GM18909 (cell line): ENCODE results near the gene CYP4F11.
"Not testable (repeated sequence)": the region's sequence is repeated elsewhere in the genome, so short reads cannot be mapped to it uniquely, and the experiment has no call there.

ENCODE experiments used
- ATAC-seq: cut with Tn5 transposase; IDR thresholded peaks from one replicate; pipeline ENCODE4 v1.9.1; 2021; ENCODE audit warnings: mild to moderate bottlenecking; ENCODE audit not compliant: unreplicated experiment, poor library complexity

Gene CYP4F11

DNA sequence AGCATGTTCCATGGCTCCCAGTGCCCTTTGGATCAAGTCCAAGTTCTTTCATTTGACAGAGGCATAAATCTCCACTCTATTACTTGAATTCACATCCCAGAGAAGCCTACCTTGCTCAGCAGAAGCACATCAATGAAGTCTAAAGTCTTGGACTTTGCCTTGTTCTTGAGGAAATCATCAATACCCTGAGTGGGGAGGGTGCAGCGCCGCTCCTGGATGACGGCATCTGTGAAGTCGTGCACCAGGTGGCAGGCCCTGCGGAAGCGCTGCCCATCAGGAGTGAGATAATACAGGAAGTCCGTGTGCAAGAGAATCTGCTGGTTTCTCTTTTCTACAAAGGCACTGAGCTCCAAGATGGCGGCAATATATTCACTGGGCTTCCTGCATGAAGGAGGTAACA, 10.6 kb downstream of the CYP4F11 start:
- no peak for ATAC-seq

DNA sequence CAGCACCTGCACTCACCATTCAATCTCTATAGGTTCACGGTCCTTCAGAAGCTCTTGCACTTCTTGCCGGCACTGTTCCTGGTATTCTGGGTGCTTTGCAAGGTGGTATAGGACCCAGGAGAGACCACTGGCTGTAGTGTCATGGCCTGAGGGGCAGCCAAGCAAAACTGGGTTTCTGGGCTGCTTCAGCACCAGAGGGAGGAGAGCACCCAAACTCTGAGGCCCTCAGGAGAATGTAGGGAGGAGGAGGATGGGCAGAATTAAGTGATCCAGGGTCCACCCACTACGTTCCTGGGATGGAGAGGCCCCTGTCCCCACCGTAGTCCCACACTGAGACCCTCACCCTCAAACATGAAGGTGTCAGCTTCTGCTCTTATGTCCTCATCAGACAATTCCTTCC, 12.3 kb downstream of the CYP4F11 start:
- no peak for ATAC-seq

DNA sequence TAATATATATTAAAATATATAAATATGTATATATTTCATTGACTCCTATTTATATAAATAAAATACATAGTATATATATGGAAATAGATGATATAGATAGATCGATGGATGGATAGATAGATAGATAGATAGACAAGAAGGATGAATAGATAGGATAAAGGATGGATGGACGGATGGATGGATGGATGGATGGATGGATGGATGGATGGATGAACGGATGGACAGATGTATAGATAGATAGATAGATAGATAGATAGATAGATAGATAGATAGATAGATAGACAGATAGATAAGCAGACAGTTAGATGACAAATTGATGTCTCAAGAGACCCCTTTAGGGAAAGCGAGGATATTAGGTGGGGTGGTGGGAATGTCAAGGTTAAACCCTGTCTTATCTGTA, 15.1 kb downstream of the CYP4F11 start:
- ATAC-seq = no peak

DNA sequence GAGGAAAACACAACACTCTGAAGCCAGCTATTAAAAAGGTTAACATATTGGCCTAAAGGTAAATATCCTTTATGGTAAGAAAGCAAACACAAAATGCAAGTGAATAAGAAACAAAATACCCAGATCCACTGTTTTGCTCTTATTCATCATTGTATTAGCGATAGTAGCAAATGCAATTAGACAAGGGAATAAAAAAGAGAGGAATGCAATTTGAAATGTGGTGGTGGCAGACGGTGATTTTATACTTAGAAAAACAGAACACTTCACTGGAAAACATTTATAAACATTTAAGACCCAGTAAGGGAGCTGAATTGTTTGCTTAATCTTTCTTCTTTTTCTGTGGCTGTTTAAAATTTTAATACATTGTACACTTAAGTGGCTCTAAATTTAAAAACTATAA, 19.2 kb downstream of the CYP4F11 start:
- ATAC-seq = no peak

DNA sequence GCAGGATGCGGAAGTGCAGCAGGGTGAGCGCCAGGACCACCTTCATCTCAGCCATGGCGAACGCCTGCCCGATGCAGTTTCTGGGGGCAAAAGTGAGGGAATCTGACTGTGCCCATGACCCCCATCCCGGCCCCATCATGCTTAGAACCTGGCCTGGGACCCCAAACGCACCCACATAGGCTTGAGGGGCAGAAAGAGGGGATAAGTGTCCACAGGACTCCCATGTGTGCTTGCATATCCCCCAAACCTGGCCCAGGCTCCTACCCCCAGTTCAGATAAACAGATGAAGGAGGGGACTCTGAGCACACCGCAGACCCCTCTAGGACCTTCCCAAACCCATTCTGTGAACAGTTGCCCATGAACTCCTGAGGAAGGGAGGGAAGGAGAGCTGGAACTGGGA, 20.5 kb downstream of the CYP4F11 start:
- ATAC-seq = no peak

DNA sequence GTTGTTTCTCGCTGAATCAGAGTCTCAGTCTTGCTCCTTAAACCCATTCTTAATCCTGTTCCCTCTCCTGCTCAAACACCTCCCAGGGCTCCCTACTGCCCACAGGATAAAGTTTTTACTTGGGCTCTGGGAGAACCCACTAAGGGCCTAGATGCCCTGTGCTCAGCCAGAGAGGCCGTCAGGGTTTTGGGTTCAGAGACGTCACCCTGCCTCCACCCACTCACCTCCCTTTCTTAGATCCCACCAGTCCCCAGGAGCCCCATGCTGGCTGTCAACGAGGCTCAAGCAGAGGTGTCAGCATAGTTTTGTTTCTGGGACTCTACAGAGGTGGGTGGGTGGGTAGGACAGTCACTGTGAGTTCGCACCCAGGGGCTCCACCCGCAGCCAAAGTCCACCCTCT, 20.9 kb downstream of the CYP4F11 start:
- ATAC-seq = no peak

DNA sequence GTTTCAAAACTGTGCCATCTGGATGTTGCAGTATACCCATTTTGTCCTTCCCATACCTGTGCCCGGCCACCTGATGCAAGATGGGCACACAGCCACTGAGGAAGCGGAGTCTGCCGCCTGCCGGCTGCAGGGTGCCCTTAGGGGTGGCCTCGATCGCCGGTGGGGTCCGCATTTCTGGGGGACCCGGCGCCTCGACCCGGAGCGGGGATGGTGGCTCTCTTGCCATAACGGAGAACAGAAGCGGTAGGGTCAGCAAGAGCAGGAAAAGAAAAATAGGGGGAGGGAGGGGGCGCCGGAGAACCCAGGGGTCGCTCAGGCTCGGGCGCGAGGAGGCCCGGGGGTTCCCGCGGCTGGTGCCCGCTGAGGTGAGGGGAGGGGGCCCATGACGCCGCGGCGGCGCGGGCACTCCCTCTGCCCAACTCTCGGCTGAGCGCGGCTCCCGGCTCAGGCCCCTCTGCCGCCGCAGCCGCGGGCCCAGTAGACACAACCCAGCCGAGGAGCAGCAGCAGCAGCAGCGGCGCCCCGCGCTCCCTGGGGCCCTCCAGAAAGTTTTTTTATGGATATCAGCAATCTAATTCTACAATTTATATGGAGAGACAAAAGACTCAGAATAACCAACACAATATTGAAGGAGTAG, 22.6 kb downstream of the CYP4F11 start:
- ATAC-seq = no peak

DNA sequence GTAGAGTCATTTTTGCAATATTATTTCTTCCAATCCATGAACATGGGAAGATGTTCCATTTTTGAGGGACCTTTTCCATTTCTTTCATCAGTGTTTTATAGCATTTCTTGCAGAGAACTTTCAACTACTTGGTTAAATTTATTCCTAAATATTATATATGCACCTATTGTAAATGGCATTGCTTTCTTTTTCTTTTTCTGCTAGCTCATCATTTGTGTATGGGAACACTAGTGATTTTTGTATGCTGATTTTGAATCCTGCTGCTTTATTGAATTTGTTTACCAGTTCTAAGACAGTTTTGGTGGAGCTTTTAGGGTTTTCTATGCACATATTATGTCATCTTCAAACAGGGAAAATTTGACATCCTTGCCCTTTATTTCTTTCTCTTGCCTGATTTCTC, 29.3 kb downstream of the CYP4F11 start:
- no peak for ATAC-seq

DNA sequence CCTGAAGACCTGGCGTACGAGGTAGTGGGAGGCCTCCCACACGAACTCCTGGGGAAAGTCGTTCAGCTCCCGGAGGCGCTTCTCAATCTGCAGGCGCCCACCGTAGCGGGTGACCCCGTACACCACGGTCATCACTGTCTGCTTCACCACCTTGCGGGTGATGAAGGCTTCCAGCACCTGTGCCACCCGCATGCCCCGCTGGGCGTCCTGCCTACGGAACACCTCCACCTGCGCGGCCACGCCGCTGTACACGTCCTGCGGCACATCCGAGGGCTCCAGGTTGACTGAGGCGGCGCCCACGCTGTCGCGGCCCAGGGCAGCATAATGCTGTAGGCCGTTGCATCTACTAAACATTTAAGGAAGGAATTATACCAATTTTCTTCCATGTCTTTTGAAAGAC, 31.4 kb downstream of the CYP4F11 start:
- not testable (repeated sequence) for ATAC-seq

DNA sequence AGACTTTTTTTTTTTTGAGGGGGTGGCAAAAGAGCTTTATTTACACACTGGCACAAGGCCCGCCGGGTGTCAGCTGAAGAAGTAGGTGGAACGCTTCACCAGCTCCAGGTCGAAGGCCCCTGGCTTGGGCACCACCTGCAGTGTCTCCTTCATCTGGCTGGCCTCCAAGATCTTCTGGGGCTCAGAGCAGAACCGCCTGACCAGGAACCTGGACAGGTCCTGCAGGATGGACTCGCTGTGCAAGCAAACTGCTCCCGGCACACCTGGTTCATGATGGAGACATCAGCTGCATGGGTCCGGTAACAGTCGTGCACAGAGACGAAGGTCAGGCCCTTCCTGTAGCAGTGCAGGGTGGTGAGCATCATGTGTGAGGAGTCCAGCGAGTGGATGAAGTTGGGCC, 32.1 kb downstream of the CYP4F11 start:
- no peak for ATAC-seq

DNA sequence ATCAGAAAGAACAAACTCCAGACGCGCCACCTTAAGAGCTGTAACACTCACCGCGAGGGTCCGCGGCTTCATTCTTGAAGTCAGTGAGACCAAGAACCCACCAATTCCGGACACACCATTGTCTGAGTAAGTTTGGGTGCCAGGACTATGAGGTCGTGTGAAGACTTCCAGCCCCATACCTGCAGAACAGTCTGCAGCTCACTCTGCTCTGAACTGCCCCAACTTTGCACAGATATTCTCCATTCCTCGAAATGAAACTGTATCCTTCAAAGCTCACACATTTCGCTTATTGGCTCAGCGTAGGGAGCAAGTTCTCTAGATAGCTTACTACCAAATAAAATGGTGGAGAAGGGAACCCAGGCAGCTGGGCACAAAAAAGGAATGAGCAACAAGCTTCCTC, 33.8 kb downstream of the CYP4F11 start:
- ATAC-seq = no peak

DNA sequence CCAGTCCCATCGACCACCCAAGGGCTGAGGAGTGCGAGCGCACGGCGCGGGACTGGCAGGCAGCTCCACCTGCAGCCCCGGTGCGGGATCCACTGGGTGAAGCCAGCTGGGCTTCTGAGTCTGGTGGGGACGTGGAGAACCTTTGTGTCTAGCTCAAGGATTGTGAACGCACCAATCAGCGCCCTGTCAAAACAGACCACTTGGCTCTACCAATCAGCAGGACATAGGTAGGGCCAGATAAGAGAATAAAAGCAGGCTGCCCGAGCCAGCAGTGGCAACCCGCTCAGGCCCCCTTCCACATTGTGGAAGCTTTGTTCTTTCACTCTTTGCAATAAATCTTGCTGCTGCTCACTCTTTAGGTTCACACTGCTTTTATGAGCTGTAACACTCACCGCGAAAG, 34.3 kb downstream of the CYP4F11 start:
- not testable (repeated sequence) for ATAC-seq

DNA sequence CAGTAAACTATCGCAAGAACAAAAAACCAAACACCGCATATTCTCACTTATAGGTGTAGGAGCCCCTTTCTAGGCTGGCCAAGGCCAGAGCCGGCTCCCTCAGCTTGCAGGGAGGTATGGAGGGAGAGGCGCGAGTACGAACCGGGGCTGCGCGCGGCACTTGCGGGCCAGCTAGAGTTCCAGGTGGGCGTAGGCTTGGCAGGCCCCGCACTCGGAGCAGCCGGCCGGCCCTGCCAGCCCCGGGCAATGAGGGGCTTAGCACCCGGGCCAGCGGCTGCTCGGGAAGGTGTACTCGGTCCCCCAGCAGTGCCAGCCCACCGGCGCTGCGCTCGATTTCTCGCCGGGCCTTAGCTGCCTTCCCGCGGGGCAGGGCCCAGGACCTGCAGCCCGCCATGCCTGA, 34.8 kb downstream of the CYP4F11 start:
- ATAC-seq = not testable (repeated sequence)

DNA sequence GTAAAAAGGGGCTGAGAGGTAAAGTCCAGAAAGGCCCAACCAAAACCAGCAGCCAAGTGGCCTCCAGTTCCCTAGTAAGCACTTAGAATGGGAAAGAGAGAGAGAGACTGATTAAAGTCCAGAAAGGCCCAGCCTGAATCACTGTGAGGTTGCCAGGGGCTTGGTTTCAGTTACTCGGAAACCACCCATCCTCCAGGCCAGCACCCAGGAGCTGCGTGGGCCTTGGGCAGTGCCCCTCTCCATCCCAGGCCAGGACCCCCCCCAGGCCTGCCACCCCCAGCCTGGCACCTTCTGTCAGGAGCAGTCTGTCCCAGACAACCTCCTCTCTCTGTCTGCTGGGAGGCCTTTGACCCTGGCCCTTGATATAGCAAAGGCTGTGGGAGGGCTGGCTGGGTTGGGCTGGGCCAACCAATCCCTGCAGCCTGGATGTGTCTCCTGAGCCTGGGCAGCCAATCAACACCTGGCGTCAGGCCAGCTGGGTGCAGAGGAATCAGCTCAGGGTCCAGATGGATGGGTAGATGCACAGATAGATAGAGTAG, 36.5 kb downstream of the CYP4F11 start, which contains the start of gene CYP4F2:
CYP4F2 (minus strand) TSS at position 337 of the 539 bp plus-strand sequence. CDS start 463 bp downstream, outside the sequence.
- no peak for ATAC-seq

DNA sequence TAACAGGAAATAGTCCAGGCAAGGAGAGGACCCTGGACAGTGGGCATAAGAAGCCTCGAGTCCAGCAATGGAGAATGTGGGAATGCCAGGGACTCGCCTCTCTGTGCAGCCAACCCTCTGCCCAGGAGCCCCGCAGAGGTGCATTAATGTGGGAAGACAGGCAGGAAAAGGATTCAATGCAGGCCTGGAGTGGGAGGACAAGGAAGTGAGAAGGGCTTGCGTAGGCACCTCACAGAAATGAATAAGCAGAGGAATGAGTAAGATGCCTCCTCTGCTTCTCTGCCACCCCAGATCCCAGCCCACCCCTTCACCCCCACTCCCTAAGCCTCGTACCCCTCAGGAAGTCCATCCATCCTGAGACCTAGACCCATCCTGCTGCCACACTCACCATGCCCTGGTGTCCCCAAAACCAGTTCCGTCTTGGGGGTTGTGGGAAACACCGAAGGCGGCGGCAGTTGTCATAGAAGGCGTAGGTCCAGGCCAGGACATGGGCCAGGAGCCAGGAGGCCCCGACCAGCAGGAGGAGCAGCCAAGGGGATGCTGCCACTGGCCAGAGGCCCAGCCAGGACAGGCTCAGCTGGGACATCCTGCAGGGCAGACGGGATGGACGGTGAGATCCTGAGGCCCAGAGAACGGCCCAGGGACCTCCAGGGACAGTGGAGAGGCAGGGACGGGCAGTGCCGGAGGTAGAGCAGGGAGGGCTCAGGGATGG, 37.1 kb downstream of the CYP4F11 start:
- no peak for ATAC-seq

DNA sequence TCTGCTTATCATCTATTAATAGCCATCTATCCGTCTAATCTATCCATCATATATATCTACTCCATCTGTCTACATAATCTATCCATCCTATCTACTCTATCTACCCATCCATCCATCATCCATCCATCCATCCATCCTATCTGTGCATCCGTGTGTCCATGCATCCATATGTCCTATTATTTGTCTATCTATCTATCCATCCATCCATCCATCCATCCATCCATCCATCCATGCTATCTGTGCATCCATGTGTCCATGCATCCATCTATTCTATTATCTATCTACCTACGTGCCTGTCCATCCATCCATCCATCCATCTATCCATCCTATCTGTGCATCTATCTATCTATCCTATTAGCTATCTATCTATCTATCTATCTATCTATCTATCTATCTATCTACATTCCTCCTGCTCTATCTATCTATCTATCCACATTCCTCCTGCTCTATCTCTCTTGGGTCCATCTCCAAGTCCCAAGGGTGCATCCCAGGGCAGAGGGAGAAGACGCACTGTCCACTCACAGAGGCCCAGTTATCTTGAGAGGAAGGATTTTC, 38.4 kb downstream of the CYP4F11 start:
- no peak for ATAC-seq

DNA sequence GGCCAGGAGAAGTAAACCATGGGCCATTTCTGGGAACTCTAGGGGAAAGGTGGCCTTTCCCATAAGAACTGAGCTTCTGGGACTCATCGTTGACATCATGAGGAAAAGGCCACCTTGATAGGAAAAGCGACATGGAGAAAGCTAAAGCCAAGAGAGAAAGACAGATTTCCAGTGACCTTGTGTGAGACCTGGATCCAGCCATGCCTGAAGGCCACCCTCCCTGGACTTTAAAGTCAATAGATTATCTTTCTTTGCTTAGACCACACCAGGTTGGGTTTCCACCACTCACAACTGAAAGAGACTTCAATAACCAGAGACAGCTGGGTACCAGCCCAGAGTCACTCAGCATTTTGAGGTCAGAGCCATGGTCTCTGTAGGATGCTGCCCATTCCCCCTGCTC, 40.0 kb downstream of the CYP4F11 start:
- ATAC-seq = no peak

DNA sequence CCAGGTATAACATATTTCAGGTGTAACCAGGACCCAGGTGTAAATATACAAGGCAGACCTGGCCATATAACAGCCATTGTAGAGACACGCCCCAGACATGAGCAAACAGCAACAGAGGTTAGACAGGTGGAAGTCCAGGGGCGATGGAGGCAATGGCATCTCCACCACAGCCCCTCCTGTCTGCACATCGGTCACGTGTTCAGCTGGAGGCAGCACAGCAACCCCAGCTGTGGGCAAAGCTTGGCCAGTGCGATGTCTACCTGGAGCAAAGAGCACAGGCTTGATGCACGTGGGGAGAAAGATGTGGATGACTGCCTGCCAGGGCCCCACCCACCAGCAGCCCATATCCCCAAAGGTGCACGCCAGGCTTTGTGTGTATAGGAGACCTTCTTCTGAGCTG, 40.9 kb downstream of the CYP4F11 start:
- no peak for ATAC-seq

DNA sequence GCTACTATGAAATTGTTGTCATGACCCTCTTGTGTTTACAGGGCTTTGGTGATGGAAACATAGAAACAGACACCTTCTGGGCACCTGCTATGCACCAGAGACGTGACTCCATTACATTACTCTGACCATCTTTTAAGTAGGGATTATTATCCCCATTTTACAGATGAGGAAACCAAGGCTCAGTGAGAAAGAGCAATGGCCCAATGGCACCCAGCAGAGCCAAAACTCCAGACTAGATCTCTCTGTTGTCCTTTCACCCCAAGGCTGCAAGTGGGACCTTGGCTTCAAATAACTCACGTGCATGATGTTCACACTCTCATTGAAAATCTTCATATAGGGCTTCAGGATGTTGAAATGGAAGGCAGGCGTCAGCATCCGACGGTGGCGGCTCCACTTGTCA, 42.3 kb downstream of the CYP4F11 start:
- ATAC-seq = no peak

DNA sequence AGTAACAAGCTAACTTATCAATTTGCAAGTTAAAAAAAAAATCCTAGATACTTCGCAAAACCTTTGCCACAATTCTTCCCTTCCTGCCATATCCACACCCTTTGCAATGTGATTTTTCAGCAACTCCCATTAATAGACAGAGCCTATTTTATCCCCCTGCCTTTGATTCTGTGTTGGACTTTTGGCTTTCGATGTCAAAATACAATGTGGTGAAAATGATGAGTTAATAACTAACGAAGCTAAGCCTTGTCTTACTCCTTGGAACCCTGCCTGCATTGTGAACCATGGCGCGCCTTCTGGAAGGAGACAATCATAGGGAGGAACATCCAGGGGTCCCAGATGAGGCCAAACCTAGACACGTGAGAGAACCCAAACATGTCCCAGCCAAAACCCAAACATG, 42.9 kb downstream of the CYP4F11 start:
- no peak for ATAC-seq

DNA sequence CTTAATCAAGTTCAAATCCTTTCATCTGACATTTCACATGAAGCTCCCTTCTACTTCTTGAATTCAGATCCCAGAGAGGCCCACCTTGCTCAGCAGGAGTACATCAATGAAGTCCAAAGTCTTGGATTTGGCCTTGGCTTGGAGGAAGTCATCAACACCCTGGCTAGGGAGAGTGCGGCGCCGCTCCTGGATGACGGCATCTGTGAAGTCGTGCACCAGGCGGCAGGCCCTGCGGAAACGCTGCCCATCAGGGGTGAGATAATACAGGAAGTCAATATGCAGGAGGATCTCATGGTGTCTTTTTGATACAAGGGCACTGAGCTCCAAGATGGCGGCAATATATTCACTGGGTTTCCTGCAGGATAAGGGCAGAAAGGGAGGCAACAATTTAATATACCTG, 45.0 kb downstream of the CYP4F11 start:
- not testable (repeated sequence) for ATAC-seq

DNA sequence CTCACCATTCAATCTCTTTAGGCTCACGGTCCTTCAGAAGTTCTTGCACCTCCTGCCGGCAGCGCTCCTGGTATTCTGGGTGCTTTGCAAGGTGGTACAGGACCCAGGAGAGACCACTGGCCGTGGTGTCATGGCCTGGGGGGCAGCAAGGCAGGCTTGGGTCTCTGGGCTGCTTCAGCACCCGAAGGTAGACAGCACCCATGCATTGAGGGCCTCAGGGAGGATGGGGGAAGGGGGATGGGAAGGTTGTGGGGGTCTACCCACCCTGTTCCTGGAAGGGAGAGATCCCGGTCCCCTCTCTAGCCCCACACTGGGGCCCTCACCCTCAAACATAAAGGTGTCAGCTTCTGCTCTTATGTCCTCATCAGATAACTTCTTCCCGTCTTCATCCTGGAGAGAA, 48.4 kb downstream of the CYP4F11 start:
- no peak for ATAC-seq
